ENCODE data around the gene CLIC5. TPM values are rescaled to one million over a fixed set of nuclear protein-coding genes. Genes with fewer than 3 reads are reported as not detected.

CLIC5 gene
- total RNA-seq, 2 experiments from 2014 or later, result 6.0 to 6.4 TPM

DNA sequence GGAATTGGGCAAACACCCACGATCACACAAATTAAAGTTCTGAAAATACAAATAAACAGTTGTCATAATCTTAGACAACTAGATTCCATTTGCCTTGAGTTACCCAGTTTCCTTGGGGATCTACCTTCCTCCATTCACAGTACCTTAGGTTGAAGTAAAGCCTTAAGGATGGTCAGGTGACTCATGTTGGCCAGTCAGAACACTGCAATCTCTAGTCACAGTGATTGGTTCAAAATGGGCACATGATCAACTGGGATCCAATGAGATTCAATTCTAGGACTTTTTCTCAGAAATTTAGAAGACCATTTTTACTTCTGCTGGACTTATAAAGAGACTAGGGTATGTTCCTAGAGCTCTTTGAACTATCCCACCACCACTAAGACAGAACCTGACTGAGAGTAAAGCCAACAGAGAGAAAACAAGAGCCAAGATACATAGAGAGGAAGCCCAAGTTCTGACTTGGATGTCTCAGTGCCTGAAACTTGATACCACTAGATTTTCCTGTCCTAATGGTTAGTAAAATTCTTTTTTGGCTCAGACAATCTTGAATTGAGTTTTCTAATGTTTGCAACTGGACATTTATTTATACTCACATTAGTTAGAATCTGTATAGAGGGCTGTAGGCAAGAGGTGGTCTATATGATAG lies 8.6 kb upstream of the CLIC5 start:
- H3K4me1 Mint-ChIP-seq, result no peaks in the 10 kb centered on the region
- H3K4me3 Mint-ChIP-seq, result no peak overlapping the region
- peaks cover 11% of the 10 kb centered on the region for H3K27me3 Mint-ChIP-seq
- H3K36me3 Mint-ChIP-seq, result no peaks in the 10 kb centered on the region
- H3K27ac Mint-ChIP-seq, result no peak overlapping the region
- POLR2A ChIA-PET, result no interaction called here
- DNase-seq (no peak), ATAC-seq (ENCODE audit: low read depth) (no peak)
- peaks cover 3% of the 10 kb centered on the region for H3K9me3 Mint-ChIP-seq

DNA sequence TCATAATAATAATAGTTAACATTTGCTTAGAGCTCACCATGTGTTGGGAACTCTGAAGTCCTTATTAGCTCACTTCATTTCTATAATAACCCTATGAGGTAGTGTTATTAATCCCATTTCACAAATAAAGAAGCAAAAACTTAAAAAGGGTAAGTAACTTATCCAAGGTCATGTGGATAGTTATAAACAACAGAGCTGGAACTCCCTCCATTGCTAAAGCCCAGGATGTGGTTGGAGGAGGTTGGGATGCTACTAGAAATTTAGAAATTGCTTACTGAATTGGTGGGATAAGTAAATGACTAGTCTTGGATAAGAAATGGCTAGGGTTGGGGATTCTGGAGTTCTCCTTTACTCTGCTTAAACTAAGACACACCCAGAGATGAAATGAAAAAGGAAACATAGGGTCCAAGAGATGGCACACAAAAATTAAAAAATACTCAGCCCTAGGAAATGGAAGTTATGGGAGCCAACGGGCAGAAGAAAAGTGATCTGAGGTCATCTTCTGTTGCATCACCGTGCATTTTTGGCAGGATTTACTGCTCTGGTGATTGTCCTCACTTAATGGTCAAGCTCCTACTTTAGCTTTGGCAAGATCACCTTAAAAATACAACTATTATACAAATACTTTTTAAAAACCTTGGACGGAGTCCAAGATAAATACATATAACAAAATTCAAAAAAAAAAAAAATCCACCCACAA lies 7.7 kb upstream of the CLIC5 start:
- ATAC-seq (ENCODE audit: low read depth), result no peak

DNA sequence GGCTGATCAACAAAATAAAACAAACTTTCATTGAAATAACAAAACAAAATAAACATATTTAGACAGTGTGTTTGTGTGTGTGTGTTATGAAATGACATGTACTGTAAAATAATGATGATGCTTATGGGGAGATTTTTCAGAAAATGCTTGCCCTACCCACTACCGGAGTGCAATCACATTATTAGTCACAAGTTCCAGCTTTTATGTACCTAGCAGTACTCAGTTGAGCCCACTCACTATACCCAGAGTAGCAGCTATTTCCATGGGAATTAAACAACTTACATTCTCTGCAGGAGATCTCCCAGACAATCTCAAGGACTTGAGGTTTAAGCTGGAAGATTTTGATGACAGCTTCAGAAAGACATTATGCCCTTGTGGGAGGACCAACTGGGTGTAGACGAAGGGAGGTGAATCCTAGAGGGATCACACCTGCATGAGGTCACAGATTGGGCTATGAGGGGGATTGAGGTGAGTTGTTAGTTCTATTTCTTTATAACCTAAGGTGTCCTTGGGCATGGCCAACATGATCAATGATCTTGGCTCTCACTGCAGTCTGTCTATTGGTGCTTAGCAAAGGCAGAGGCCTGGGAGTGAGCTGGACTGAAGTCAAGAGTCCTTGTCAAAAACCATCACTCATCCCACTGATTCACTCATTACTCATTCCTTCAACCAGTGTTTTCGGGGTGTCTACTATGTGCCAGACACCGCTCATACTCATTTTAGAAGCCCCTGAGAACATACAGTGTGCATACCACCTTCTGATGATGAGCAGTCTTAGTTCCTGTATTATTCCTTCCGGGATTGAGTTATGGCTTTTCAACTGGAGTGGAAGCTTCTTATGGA lies 6.7 kb upstream of the CLIC5 start:
- H3K36me3 Mint-ChIP-seq, result no peaks in the 10 kb centered on the region

More for the DNA sequence above, 7.7 kb upstream of the CLIC5 start:
- Mint-ChIP-seq H3K4me1 (no peaks in the 10 kb centered on the region), H3K9me3 (peaks cover 3% of the 10 kb centered on the region), H3K27me3 (peaks cover 10% of the 10 kb centered on the region), H3K27ac (no peak overlapping the region), H3K4me3 (no peak overlapping the region), H3K36me3 (no peaks in the 10 kb centered on the region)
- POLR2A ChIA-PET, result no interaction called here
- DNase-seq, result no peak

DNA sequence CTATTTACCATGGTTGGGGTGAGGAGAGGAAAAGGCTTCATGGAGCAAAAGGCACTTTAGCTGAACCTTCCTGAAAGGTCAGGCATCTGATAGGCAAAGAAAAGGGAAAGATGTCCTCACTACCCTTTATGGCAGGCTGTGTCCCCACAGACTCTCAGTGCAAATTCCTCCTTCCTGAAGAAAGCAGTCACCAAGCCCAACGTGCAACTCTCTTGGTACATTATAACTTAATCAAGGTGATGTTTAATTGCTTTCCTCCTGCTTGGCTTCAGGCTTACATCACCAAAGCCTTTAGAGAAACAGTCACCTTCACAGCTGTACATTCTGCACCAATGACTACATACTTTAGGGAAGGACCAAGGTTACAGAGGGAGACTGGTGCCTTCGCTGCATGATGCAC lies 2.1 kb upstream of the CLIC5 start:
- Mint-ChIP-seq H3K27me3 (peaks cover 25% of the 10 kb centered on the region), H3K4me1 (peaks cover 19% of the 10 kb centered on the region), H3K36me3 (no peaks in the 10 kb centered on the region), H3K9me3 (peaks cover 3% of the 10 kb centered on the region), H3K4me3 (no peak overlapping the region), H3K27ac (no peak overlapping the region)
- POLR2A ChIA-PET, result no interaction called here
- ATAC-seq (ENCODE audit: low read depth), result no peak
- DNase-seq, result no peak

More for the DNA sequence above, 6.7 kb upstream of the CLIC5 start:
- POLR2A ChIA-PET, result no interaction called here
- ATAC-seq (ENCODE audit: low read depth) (no peak), DNase-seq (no peak)
- no peaks in the 10 kb centered on the region for H3K4me1 Mint-ChIP-seq
- H3K27ac Mint-ChIP-seq, result no peak overlapping the region
- H3K9me3 Mint-ChIP-seq, result peaks cover 3% of the 10 kb centered on the region
- H3K4me3 Mint-ChIP-seq, result no peak overlapping the region
- peaks cover 17% of the 10 kb centered on the region for H3K27me3 Mint-ChIP-seq

DNA sequence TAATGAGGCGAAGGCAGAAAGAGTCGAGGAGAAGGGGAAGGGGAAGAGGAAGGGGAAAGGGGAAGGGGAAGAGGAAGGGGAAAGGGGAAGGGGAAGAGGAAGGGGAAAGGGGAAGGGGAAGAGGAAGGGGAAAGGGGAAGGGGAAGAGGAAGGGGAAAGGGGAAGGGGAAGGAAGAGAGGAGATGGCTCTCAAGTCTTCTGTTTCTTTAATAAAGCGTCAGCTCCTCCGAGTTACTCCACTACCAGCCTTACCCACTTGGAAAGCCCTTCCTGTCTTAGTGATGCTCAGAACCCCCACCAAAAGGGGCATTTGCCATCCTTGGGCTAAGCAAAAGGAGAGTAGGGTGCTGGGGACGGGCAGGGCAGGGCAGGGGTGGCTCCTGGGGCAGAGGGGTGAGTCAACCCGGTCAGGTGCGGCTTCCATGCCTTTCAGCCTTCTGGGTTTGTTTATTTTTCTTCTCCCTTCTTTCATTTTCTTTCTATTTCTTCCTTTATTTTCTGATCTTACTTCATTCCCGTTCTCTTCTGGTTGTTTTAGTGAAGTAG lies 476 bp upstream of the CLIC5 start:
- Mint-ChIP-seq H3K4me3 (peak overlapping the region; percentile 63), H3K27me3 (peaks cover 22% of the 10 kb centered on the region), H3K36me3 (no peaks in the 10 kb centered on the region), H3K27ac (no peak overlapping the region), H3K4me1 (peaks cover 30% of the 10 kb centered on the region), H3K9me3 (peaks cover 3% of the 10 kb centered on the region)
- POLR2A ChIA-PET, result no interaction called here
- ATAC-seq (ENCODE audit: low read depth), result no peak
- no peak for DNase-seq

DNA sequence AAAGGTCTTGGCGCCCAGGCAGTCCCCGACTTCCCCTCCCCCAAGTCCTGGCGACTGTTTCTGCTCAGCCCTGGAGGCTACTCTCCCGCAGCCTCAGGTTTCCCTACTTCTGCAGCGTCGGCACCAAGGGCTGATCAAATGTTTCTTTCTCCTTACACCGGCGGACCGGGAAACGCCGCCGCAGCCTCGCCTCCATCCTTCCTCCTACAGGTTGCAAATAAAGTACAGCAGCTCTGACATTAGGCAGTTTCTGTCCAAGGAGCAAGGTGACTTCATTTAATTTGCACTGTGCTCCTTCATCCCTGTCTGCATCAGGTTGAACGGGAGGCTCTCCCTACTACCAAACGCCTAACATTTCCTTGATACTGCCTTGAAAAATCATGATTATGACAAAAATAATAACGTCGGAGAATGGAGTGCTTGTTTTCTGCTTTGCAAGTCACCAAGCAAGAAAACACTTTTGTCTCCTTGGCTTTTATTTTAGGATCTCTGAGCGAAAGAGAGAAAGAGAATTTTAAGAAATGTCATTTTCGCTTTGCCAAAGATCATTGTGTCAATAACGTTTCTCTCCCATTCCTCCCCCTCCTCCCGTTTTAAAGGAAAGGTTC lies 1.0 kb downstream of the CLIC5 start:
- H3K27ac Mint-ChIP-seq, result peak overlapping the region; percentile 18
- POLR2A ChIA-PET, result interaction anchor here (1.0 kb wide), 1 partner anchor 11 kb away, joined by 3 read pairs; no protein-coding TSS in a partner anchor
- peaks cover 19% of the 10 kb centered on the region for H3K27me3 Mint-ChIP-seq
- peaks cover 42% of the 10 kb centered on the region for H3K4me1 Mint-ChIP-seq
- H3K4me3 Mint-ChIP-seq, result peak overlapping the region; percentile 78
- no peak for DNase-seq
- ATAC-seq (ENCODE audit: low read depth), result no peak
- no peaks in the 10 kb centered on the region for H3K36me3 Mint-ChIP-seq
- H3K9me3 Mint-ChIP-seq, result peaks cover 3% of the 10 kb centered on the region

DNA sequence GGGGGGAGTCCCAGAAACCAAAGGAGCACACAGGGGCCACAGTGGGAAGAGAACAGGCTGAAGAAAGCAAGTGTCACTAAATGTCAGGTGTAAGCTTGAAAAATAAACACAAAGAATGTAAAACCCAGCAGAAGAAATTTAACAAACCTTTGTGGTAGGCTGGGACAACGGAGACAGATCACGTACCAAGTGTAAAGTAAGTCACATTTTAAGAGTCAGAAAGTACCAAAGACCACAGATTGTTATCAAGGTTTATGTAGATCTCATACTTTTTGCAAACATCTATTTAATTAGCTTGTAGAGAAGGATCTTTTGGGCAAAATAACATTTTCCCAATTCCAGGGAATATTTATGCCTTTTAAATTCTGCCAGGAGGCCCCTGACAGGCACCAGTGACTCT lies 1.6 kb downstream of the CLIC5 start:
- Mint-ChIP-seq H3K36me3 (no peaks in the 10 kb centered on the region), H3K4me3 (peak overlapping the region; percentile 78), H3K27ac (no peak overlapping the region), H3K9me3 (peaks cover 3% of the 10 kb centered on the region), H3K4me1 (peaks cover 45% of the 10 kb centered on the region), H3K27me3 (peaks cover 19% of the 10 kb centered on the region)
- DNase-seq (no peak), ATAC-seq (ENCODE audit: low read depth) (no peak)
- POLR2A ChIA-PET, result no interaction called here

DNA sequence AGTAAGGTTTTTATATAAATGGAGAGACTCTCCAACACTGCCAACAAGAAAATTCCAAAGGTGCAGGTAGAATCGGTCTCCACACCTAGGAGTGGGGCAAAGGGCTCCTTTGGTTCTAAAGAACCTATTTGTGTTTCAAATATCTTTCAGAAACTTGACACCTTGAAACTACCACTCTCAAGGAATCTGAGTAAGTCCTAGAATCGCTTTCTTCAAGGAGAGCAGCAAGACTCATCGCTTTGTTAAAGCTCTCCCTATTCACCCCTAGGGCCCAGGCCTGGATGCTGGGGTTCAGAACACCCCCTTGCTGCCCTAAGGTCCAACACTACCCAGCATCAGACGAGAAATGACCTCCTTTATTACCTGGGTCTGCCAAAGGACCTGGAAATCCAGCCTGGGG lies 2.0 kb downstream of the CLIC5 start:
- peak overlapping the region; percentile 78 for H3K4me3 Mint-ChIP-seq
- H3K36me3 Mint-ChIP-seq, result no peaks in the 10 kb centered on the region
- DNase-seq, result no peak
- H3K27me3 Mint-ChIP-seq, result peaks cover 17% of the 10 kb centered on the region
- H3K9me3 Mint-ChIP-seq, result peaks cover 3% of the 10 kb centered on the region
- H3K4me1 Mint-ChIP-seq, result peaks cover 45% of the 10 kb centered on the region
- POLR2A ChIA-PET, result no interaction called here
- H3K27ac Mint-ChIP-seq, result no peak overlapping the region
- no peak for ATAC-seq (ENCODE audit: low read depth)

DNA sequence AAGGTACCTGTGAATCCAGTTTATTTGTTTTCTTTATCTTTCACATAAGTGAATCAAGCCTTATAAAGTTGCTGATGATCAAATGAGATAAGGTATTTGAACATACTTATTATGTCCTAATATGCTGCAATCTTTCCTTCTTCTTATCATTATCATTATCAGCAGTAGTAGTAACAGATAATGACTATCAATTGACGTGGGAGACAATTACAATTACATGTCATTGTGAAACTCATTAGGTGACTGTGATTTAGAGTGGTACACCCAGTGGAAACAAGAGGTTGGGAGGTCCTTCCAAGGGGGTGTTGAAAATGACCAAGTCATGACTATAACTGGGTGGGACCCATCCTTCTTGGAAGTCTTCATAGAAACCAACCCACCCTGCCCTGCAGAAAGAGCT lies 2.8 kb downstream of the CLIC5 start:
- Mint-ChIP-seq H3K27ac (no peak overlapping the region), H3K4me3 (no peak overlapping the region)

DNA sequence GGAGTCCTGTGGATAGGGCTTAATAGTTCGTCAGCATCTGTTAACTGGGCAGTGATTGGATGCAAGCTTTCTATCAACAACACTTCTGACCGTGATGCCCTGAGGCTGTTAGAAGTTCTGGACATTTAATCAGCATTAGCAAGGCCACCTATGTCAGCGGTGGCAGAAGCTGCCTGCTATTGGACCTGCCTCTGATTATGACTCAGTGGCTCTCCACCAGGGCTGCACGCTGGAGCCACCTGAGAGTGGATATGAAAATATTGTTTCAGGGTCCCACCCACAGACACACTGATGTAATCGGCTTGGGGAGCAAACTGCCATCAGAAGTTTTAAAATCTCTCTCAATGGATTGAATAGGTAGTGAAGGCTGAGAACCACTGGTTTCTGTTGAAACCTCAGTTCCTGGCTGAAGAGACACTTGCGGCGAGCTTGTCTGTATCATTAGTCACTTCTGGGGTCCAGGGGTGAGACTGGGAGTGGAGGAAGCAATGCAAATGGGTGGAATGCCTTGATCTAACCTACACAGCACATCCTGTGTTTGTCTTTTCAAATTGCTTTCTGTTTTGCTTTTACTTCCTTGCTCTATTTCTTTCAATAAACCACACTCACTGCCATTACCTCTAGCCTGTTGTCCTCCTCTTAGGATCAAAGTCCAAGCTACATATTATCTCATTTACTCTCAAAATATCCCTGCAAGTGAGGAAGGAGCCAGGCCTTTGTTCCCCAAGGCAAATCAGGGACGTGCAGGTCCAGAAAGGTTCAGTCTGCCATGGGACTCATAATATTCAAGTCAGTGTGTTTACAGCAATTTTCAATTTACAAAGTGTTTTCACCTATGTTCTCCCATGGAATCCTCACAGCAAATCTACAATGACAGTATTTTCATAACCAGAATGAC lies 4.2 kb downstream of the CLIC5 start:
- ATAC-seq (ENCODE audit: low read depth), result peak; percentile 95
- peaks cover 42% of the 10 kb centered on the region for H3K4me1 Mint-ChIP-seq
- POLR2A ChIA-PET, result interaction anchor here (0.6 to 1.0 kb wide), 2 partner anchors 143 to 155 kb away, joined by 3 to 6 read pairs; no protein-coding TSS in a partner anchor

More for the DNA sequence above, 2.8 kb downstream of the CLIC5 start:
- no peak for DNase-seq
- peaks cover 3% of the 10 kb centered on the region for H3K9me3 Mint-ChIP-seq
- H3K36me3 Mint-ChIP-seq, result no peaks in the 10 kb centered on the region
- POLR2A ChIA-PET, result no interaction called here
- no peak for ATAC-seq (ENCODE audit: low read depth)
- peaks cover 45% of the 10 kb centered on the region for H3K4me1 Mint-ChIP-seq
- peaks cover 13% of the 10 kb centered on the region for H3K27me3 Mint-ChIP-seq

DNA sequence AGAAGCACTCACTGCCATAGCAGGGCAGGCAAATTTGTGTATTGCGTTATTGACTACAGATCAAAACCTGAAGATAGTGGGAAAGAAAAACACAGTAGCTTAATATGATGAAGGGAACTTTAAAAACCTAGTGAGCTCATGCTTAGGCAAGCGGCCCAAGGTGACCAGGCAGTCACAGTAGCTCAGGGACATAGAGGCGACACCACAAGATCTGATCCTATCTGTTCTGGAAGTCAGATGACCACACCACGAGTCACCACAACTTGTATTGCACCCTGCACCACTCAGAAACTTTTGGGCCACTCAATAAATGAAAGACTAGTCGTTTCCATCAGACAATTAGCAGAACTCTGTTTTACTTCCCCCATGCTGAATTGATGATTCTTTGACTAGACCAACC lies 4.9 kb downstream of the CLIC5 start:
- Mint-ChIP-seq H3K27ac (peak overlapping the region; percentile 92), H3K36me3 (no peaks in the 10 kb centered on the region), H3K4me1 (peaks cover 41% of the 10 kb centered on the region), H3K4me3 (peak overlapping the region; percentile 74), H3K9me3 (no peaks in the 10 kb centered on the region), H3K27me3 (peaks cover 8% of the 10 kb centered on the region)
- no peak for DNase-seq
- no peak for ATAC-seq (ENCODE audit: low read depth)
- POLR2A ChIA-PET, result interaction anchor here (0.6 to 1.0 kb wide), 3 partner anchors 21 to 156 kb away, joined by 3 to 6 read pairs (median 4); no protein-coding TSS in a partner anchor

More for the DNA sequence above, 4.2 kb downstream of the CLIC5 start:
- Mint-ChIP-seq H3K27ac (peak overlapping the region; percentile 92), H3K27me3 (peaks cover 9% of the 10 kb centered on the region), H3K36me3 (no peaks in the 10 kb centered on the region), H3K4me3 (peak overlapping the region; percentile 74), H3K9me3 (no peaks in the 10 kb centered on the region)
- DNase-seq, result peak; percentile 43

DNA sequence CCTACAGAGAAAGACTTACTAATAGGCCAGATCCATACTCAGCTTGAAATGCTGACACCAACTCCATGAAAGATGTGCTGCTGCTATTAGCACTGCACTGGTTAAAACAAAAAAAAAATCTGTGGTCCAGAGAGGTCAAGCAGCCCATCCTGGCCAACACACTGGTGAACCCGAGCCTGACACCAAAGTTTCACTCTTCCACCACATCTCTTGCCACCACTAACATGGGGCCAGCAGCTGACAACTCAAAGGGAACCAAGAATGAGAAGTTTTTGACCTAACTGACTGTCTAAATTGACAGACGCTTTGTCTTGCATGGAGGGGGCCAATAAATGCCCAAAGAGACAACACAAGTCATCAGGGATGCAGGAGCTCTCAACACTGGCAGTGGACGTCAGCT lies 5.4 kb downstream of the CLIC5 start:
- peak overlapping the region; percentile 19 for H3K4me3 Mint-ChIP-seq
- H3K27me3 Mint-ChIP-seq, result peaks cover 8% of the 10 kb centered on the region
- DNase-seq (no peak), ATAC-seq (ENCODE audit: low read depth) (no peak)
- POLR2A ChIA-PET, result interaction anchor here (0.7 kb wide), 1 partner anchor 21 kb away, joined by 4 read pairs; no protein-coding TSS in a partner anchor
- H3K36me3 Mint-ChIP-seq, result no peaks in the 10 kb centered on the region
- peak overlapping the region; percentile 92 for H3K27ac Mint-ChIP-seq
- H3K4me1 Mint-ChIP-seq, result peaks cover 41% of the 10 kb centered on the region
- H3K9me3 Mint-ChIP-seq, result no peaks in the 10 kb centered on the region

All from activated naive CD8-positive, alpha-beta T cell treated with anti-CD3 and anti-CD28 coated beads, Interleukin-2, amount 10 ng/mL, durations not matched to agents 7 days and 5 days (primary cell).